HAP-1 (cell line): ENCODE data around the gene ACSM6.

Experiments
- DNase-seq, 2 experiments: peaks; one replicate each; pipeline ENCODE4 v3.0.0-alpha.2; 2016 to 2020; ENCODE audit warnings: low spot score in 2 of 2
- H3K27me3 ChIP-seq: fragments of 250-450 bp; sonication (Bioruptor Pico); 2 replicates; pipeline ENCODE4 v1.5.1; 2020; ENCODE audit warnings: low read depth, mild to moderate bottlenecking, moderate library complexity
- H3K36me3 ChIP-seq: fragments of 250-450 bp; sonication (Bioruptor Pico); replicated peaks from 2 replicates; pipeline ENCODE4 v1.5.1; 2020; ENCODE audit warnings: mild to moderate bottlenecking
- H3K4me1 ChIP-seq: fragments of 250-450 bp; sonication (Bioruptor Pico); 2 replicates; pipeline ENCODE4 v1.5.1; 2020; ENCODE audit warnings: mild to moderate bottlenecking
- H3K4me3 ChIP-seq: fragments of 250-450 bp; sonication (Bioruptor Pico); 2 replicates; pipeline ENCODE4 v1.5.1; 2020; ENCODE audit warnings: mild to moderate bottlenecking, moderate library complexity
- H3K9me3 ChIP-seq: fragments of 250-450 bp; sonication (Bioruptor Pico); 2 replicates; pipeline ENCODE4 v1.5.1; 2020; ENCODE audit warnings: mild to moderate bottlenecking, moderate library complexity
- in situ Hi-C: fragments of 300-500 bp; cut with MboI; formaldehyde crosslinking; loops from 3 replicates; pipeline ENCODE4 v1.14.3; 2020; ENCODE audit warnings: low sequenced_read_pairs, inconsistent platforms, mixed read lengths

ACSM6 gene

DNA sequence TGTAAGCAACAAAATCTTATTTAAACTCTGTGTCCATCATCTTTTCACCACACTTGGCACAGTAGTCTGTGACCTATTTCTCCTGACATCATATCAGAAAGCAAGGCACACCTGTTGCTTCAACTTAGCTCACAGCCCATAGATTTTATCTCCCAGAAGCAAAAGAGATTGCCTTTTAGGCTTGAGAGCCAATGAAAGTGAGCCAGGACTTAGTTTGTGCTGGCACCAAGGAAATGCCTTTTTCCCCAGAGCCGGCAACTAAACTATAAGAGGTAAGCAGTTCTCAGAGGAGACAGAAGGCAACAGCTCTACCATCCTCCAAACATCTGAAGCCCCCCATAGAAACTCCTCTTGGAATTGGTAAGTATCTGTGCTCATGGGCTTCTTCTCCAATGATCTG lies at the start of gene ACSM6:
ACSM6 (plus strand) TSS at position 295 of the 400 bp plus-strand sequence. CDS start 248 bp downstream, outside the sequence.
- in situ Hi-C loops, result no loop called here
- DNase-seq, result no peak
- Histone ChIP-seq H3K4me3 (no peak within 1 kb of the TSS), H3K36me3 (no peaks in the 10 kb centered on the region), H3K9me3 (no peaks in the 10 kb centered on the region), H3K4me1 (no peaks in the 10 kb centered on the region), H3K27me3 (no peaks in the 10 kb centered on the region)

GRCh38 chr10:95168694-95169093 lies 25.3 kb upstream of the ACSM6 start:
- DNase-seq, result no peak
- no peaks in the 10 kb centered on the region for H3K9me3 ChIP-seq
- H3K4me3 ChIP-seq, result no peak overlapping the region
- no peaks in the 10 kb centered on the region for H3K4me1 ChIP-seq
- no peaks in the 10 kb centered on the region for H3K36me3 ChIP-seq
- H3K27me3 ChIP-seq, result no peaks in the 10 kb centered on the region
- in situ Hi-C loops, result no loop called here

GRCh38 chr10:95169522-95169921 lies 24.5 kb upstream of the ACSM6 start:
- in situ Hi-C loops, result no loop called here
- H3K27me3 ChIP-seq, result no peaks in the 10 kb centered on the region
- no peaks in the 10 kb centered on the region for H3K9me3 ChIP-seq
- no peak overlapping the region for H3K4me3 ChIP-seq
- no peaks in the 10 kb centered on the region for H3K36me3 ChIP-seq
- no peak for DNase-seq
- H3K4me1 ChIP-seq, result no peaks in the 10 kb centered on the region

GRCh38 chr10:95170790-95171189 lies 23.2 kb upstream of the ACSM6 start:
- in situ Hi-C loops, result no loop called here
- Histone ChIP-seq H3K4me1 (no peaks in the 10 kb centered on the region), H3K36me3 (no peaks in the 10 kb centered on the region), H3K4me3 (no peak overlapping the region), H3K27me3 (no peaks in the 10 kb centered on the region), H3K9me3 (no peaks in the 10 kb centered on the region)
- DNase-seq, result no peak

DNA sequence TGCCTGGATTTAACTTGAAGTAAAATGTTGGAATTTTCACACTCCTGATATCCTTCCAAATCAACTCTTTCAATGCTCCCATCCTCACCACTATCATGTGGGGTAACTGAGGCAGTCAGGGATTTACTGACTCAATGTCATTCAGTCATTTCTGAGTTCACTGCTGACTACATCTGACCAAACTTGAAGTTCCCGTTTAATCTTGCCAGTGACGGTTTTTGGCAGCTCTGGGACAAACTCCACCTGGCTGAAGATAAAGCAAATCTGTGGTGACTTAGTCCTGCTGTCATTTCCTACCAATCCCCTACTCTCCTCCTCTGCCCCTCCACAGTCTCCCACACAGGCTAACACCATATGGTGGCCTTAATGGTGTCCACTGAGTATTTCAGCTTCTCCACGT lies 22.7 kb upstream of the ACSM6 start:
- Histone ChIP-seq H3K9me3 (no peaks in the 10 kb centered on the region), H3K4me1 (no peaks in the 10 kb centered on the region), H3K27me3 (no peaks in the 10 kb centered on the region), H3K36me3 (no peaks in the 10 kb centered on the region), H3K4me3 (no peak overlapping the region)
- in situ Hi-C loops, result no loop called here
- no peak for DNase-seq

- no peak for DNase-seq
- Histone ChIP-seq H3K9me3 (no peaks in the 10 kb centered on the region), H3K27me3 (no peaks in the 10 kb centered on the region; the same call in 1 of the 2 replicates), H3K4me1 (no peaks in the 10 kb centered on the region), H3K36me3 (no peaks in the 10 kb centered on the region), H3K4me3 (no peak overlapping the region)
- in situ Hi-C loops, result no loop called here
Measured at GRCh38 chr10:95172851-95173250, 21.2 kb upstream of the ACSM6 start.

DNA sequence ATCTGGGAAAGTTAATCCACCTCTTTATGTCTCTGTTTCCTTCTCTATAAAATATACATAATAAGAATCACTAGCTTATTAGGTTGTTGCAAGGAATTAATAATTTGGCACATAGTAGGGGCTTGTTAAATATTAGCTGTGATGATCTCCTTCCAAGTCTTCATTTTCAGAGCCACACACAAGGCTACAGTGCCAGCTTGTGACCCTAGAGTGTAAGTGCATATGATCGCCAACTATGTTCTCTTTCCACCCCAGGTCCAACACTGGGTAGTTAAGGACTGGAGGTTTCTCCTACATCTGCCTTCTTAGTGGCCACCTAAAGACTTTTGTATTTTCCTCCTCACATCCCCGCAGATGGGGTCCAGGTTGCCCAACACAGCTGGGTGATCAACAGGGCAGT lies 17.9 kb upstream of the ACSM6 start:
- no peaks in the 10 kb centered on the region for H3K4me1 ChIP-seq
- H3K27me3 ChIP-seq, result peaks cover 2% of the 10 kb centered on the region; the same call in 1 of the 2 replicates
- no peaks in the 10 kb centered on the region for H3K36me3 ChIP-seq
- H3K9me3 ChIP-seq, result no peaks in the 10 kb centered on the region
- no peak overlapping the region for H3K4me3 ChIP-seq
- DNase-seq, result no peak
- in situ Hi-C loops, result no loop called here

DNA sequence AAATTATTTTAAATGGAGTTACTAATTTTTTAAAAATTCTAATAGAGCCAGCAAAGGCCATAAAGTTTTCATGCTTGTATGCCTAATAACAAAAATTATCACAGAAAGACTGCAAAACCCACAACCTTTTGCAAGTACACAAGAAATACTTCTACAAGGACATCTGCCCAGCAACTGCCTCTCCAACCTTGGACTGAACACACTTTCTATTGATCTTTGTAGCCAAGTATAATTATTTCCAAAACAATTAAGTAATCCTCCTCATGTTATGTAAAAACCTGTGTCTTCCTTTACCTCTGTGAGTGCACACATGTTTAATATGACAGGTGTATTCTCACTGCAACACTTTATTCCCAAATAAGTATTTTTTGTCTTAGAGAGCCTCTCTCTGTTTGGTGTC lies 16.6 kb upstream of the ACSM6 start:
- no peak overlapping the region for H3K4me3 ChIP-seq
- H3K36me3 ChIP-seq, result no peaks in the 10 kb centered on the region
- H3K27me3 ChIP-seq, result peaks cover 2% of the 10 kb centered on the region; the same call in 1 of the 2 replicates
- H3K9me3 ChIP-seq, result no peaks in the 10 kb centered on the region
- DNase-seq, result no peak
- no peaks in the 10 kb centered on the region for H3K4me1 ChIP-seq
- in situ Hi-C loops, result no loop called here

- in situ Hi-C loops, result no loop called here
- peaks cover 2% of the 10 kb centered on the region; the same call in 1 of the 2 replicates for H3K27me3 ChIP-seq
- DNase-seq, result no peak
- H3K36me3 ChIP-seq, result no peaks in the 10 kb centered on the region
- H3K4me3 ChIP-seq, result no peak overlapping the region
- no peaks in the 10 kb centered on the region for H3K9me3 ChIP-seq
- H3K4me1 ChIP-seq, result peaks cover 4% of the 10 kb centered on the region
Measured at GRCh38 chr10:95178266-95178665, 15.8 kb upstream of the ACSM6 start.

GRCh38 chr10:95178797-95179196 lies 15.2 kb upstream of the ACSM6 start:
- in situ Hi-C loops, result no loop called here
- no peak for DNase-seq
- H3K9me3 ChIP-seq, result no peaks in the 10 kb centered on the region
- H3K4me3 ChIP-seq, result no peak overlapping the region
- peaks cover 4% of the 10 kb centered on the region for H3K4me1 ChIP-seq
- H3K36me3 ChIP-seq, result no peaks in the 10 kb centered on the region
- H3K27me3 ChIP-seq, result peaks cover 2% of the 10 kb centered on the region; the same call in 1 of the 2 replicates

DNA sequence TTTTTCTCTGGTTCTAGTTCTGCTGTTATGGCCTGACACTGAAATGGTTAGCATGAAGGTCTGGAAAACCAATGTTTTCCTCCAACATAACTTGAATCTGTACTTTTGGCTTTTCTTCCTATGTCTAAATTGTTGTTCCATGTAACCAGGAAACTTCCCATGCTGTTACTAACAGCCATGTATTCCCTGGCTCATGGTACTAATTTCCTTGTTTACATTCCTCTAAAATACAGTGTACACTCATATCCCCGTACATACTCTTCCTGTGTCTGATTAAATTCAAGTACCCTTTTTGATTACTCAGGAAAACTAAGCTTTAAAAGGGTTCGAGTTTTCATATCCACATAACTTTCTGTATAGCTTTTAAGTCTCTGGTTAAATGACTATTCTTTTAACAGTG lies 12.3 kb upstream of the ACSM6 start:
- in situ Hi-C loops, result loop anchor here (10.0 kb wide), 1 partner anchor 183 kb away; no protein-coding TSS in a partner anchor
- Histone ChIP-seq H3K27me3 (peaks cover 12% of the 10 kb centered on the region), H3K4me1 (peaks cover 6% of the 10 kb centered on the region), H3K9me3 (no peaks in the 10 kb centered on the region), H3K4me3 (no peak overlapping the region), H3K36me3 (no peaks in the 10 kb centered on the region)
- DNase-seq, result no peak

DNA sequence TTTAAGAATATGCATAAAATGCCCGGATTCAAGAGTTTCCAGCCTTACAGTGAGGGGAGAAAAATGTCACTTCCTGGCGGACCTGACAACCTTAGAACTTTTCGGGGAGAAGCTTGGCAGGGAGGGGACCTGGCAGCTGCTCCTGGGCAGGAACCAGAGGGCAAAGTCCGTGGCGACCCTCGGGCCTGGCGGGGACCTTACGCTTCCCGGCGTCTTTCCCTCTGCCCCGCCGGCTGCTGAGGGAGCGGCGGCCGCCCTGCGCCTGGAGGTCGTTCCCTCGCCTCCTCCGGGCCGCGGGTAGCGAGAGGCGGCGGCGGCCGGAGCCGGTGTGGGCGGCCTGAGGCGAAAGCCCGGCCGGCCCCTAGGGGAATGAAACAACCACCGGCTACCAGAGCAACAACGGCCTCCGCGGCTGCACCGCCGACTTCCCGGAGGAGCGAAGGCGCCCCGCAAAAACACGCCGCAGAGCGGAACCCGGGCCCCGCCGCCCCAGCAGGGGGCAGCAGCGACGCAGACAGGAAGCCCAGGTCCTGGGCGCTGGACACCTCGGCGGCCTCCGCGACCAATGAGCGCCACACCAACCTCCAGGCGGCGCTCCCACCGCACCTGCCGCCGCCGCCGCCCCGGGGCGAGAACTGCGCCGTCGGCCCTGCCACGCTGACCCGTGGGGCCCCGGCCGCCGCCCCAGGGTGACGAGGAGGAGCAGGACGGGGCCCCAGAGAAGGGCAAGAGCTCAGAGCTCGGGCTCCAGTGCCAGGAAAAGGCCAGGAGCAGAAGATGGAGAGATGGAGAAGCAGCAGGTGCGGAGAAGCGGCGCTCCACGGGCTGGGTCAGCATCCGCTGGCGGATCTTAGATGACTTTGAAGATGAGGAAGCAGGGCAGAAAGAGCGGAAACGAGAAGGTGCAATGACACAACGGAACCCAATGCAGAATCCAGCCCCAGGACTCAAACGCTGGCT lies 10.5 kb upstream of the ACSM6 start:
- DNase-seq, result peak; percentile 73 to 93
- peaks cover 10% of the 10 kb centered on the region for H3K27me3 ChIP-seq
- H3K36me3 ChIP-seq, result no peaks in the 10 kb centered on the region
- peak overlapping the region; percentile 46 for H3K4me3 ChIP-seq
- in situ Hi-C loops, result loop anchor here (10.0 kb wide), 1 partner anchor 181 kb away; no protein-coding TSS in a partner anchor
- peaks cover 6% of the 10 kb centered on the region for H3K4me1 ChIP-seq
- no peaks in the 10 kb centered on the region for H3K9me3 ChIP-seq

GRCh38 chr10:95187617-95188016 lies 6.4 kb upstream of the ACSM6 start:
- H3K9me3 ChIP-seq, result no peaks in the 10 kb centered on the region
- no peaks in the 10 kb centered on the region for H3K36me3 ChIP-seq
- H3K27me3 ChIP-seq, result peaks cover 10% of the 10 kb centered on the region
- H3K4me1 ChIP-seq, result peaks cover 6% of the 10 kb centered on the region
- in situ Hi-C loops, result loop anchor here (10.0 kb wide), 1 partner anchor 177 kb away; no protein-coding TSS in a partner anchor
- no peak overlapping the region for H3K4me3 ChIP-seq
- no peak for DNase-seq

GRCh38 chr10:95188593-95188992 lies 5.4 kb upstream of the ACSM6 start:
- Histone ChIP-seq H3K9me3 (no peaks in the 10 kb centered on the region), H3K36me3 (no peaks in the 10 kb centered on the region), H3K4me1 (peaks cover 2% of the 10 kb centered on the region; the same call in 1 of the 2 replicates), H3K27me3 (peaks cover 10% of the 10 kb centered on the region), H3K4me3 (no peak overlapping the region)
- in situ Hi-C loops, result loop anchor here (10.0 kb wide), 1 partner anchor 176 kb away; no protein-coding TSS in a partner anchor
- no peak for DNase-seq
